GM18498 (cell line): ENCODE measurements around the gene ZC3H6.
A peak's percentile ranks its signal among the peaks of the same experiment; 100 is the strongest.
"Not testable (repeated sequence)": the region's sequence is repeated elsewhere in the genome, so short reads cannot be mapped to it uniquely, and the experiment has no call there.

Experiments used
- ATAC-seq: cut with Tn5 transposase; IDR thresholded peaks from one replicate; pipeline ENCODE4 v1.9.1; 2021; ENCODE audit warnings: mild to moderate bottlenecking, moderate library complexity; ENCODE audit not compliant: unreplicated experiment

ZC3H6 gene

DNA sequence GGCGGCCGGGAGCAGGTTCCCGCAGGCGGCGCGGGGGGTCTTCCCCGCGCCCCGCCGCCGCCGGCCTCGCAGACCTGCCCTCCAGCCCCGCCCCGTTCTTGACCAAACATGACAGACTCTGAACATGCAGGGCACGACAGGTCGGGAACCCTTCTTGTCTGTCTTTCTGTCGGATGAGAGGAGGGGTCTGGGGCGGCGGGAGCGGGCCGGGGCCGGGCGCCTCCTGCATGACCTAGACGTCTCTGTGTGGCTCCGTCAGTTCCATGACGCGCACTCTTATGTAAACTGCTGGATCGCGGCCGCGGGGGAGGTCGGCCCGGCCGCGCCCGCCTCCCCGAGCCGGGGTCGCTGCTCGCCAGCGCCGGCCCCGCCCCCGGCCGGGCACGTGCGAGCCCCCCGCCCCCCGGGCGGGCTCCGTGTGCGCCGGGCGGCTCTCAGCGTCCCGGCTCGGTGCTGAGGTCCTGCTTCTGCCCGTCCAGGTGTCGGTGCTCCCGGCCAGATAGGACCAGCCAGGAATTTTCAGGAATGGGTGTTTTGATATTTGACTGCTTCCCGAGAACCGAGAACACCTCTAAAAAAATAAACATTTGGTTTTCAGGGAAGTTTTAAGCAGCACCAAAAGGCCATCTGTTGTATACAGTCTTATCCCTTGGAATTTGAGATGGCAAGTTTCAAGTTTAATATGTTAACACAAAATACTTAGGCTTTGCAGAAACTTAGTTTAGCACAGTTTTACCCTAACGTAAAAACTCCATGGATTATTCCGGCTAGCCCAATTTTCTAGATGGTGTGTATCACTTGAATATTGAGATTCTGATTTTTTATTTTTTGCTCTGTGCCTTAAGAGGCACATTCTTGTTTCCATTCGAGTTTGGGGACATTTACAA lies 733 bp downstream of the ZC3H6 start:
- ATAC-seq = peak; percentile 55

DNA sequence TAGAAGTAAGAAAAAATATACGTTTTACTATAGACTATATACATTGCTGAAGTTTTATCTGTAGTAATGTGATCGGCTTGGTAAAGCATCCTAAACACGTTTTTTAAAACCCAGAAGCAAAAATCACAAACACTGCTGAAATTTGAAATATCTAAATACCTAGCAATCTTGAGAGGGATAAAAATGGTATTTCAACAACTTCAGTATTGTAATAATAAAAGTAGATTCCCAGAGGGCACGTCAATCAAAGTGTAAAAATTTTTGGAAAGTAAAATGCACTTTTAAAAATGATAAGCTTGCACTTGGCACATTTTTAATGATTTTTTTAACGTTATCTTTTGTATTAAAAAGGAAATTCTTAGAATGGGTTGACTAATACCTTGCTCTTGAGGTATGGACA lies 1.6 kb downstream of the ZC3H6 start:
- no peak for ATAC-seq

DNA sequence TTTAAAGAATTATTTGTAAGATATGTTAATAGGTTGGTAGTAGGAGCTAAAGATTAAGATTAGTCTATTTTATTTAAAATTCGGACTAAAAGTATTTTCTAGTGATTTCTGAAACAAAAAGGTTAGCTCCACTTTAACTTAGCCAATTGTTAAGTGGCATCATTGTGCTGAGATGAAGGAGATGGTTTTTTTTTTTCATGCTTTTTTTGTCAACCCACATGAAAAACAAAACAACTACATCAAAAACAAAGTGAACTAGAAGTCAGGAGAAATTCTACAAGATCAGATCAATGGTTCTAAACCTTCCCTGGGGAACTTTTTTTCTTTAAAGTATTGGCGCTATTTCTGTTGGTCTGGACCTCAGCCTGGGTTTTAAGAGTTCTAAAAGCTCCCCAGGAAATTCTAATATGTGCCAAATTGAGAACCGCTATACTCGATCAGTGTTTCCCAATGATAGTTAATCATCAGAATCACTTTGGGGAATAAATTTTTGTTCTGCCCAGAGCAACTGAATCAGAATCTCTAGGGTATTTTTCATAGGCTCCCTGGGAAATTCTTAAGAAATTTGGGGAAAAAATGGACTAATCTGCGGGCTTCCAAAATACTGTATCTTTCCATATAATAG lies 2.3 kb downstream of the ZC3H6 start:
- ATAC-seq = no peak

DNA sequence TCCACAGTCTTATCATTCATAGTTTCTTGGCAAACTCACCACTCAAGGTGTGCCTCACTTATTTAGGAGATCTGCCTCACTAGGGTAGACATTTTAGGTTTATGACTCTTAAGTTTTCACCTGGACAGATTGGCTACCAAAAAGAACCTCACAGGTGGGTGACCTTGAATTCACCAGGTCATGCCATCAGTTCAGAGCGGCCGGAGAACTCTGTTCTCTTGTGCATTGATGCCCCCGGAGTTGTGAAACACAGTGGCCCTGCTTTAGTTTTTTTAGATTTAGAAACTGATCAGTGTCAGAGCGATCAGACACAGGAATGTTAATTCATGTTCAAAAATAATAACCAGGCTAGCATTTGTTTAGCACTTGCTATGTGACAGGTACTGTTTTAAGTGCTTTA lies 6.7 kb downstream of the ZC3H6 start:
- ATAC-seq = not testable (repeated sequence)

DNA sequence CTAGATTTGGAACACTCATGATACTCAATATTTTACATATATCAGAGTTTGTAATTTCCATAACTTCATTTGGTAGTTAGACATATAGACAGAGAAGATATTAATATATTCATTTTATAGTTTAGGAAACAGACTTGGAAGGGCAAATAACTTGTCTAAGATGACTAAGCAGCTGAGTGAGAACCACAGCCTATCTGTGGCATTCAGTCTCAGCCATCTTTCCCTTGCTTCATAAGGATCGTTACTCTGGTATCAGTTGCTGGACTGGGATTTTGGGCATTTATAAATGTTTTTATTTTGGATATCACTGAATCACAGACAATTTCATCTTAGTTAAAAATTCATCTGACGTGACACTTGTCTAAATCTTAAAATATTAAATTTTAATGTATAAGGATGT lies 8.1 kb downstream of the ZC3H6 start:
- not testable (repeated sequence) for ATAC-seq

DNA sequence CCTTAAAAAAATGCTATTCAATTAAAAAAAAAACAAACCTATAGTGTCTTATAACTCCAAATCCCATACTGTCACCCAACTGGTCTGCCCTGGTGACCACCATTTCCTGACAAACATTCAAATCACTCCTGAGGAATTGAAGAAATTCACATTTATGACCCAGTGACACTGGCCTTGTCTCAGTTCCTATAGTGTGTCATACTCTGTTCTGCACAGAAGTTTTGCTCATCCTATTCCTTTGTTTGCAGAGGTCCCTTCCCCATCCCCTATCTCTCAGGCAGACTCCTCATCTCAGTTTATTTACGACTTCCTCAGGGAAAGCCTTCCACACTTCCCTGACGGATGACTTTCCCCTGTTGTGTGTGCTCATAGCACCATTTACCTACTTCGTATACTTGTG lies 14.7 kb downstream of the ZC3H6 start:
- ATAC-seq = no peak

DNA sequence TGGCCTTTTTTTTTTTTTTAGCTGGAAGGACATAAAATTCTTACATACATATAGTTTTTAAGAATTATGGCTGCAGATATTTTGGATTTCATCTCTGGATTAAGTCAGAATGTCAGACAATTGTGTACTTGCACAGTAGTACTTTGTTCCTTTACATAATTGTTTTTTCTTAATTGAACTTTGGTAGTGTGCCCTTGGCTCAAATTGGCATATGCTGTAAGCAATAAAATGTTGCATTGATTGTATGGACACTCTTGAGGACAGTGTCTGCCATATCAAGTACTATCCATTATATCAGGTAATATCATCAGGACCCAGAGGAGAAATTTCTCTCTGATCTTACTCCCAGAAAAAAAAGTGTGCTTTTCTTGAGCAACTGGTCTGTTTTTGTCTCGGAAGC lies 15.3 kb downstream of the ZC3H6 start:
- ATAC-seq = no peak

DNA sequence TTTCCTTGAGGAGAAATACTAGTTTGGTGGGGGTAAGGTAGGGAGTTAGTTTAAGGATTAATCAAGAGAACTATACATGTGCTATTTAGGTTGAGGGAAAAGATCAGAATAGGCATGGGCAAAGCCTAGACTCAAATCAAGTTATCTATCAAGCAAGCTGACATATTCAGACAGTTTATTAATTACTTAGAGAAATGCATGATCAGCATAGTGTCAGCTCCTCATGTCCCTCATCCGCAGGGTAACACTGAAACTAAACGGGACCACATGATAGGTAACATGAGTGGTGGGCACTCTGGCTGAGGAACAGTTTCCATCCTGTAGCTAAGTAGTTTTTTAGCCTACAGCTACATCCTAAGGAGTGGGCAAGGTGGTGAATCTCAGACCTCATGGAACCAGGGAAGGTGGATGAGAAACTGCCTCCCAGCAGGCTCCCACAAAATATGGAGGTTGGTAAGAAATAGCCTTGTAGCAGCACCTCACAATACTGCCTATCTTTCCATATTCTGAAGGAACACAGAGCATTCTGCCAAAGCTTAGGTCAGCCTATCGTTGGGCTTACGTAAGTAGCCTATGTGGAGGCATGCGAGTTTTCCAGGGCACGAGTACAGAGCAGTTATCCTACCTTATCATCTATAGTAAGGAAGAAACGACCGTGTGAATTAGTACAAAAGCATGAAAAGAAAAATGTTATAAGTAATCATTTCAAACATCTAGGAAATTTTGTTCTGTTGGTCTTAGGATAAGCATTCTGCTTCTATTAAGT lies 18.4 kb downstream of the ZC3H6 start:
- no peak for ATAC-seq

DNA sequence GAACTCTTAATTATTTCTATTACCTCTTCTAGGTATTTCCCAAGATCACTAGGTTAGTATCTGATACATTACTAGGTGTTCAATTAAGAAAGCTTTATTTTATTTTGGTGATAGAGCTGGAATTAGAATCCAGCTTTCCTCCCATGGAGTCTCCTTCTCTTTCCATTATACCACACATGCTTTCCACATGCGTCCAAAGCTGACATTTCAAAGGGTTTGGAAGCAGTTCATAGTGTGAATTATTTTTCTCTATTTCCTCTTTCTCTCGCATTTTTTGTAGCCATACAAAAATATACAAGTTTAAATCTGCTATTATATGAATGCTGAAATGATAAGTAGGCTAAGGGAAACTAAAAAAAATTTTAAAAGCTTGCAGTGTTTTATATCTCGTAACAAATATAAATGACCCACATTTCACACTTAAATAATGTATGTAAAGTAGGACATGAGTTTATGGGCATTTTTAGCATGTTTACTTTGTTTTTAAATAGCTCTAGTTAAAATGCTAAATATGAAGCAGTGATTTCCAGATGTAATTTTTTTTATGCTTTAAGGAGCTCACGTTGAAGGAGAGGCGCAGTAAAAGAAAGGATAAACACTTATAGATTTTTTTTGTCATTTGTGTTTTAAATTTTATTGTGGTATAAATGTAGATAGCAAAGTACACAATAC lies 20.1 kb downstream of the ZC3H6 start:
- no peak for ATAC-seq

DNA sequence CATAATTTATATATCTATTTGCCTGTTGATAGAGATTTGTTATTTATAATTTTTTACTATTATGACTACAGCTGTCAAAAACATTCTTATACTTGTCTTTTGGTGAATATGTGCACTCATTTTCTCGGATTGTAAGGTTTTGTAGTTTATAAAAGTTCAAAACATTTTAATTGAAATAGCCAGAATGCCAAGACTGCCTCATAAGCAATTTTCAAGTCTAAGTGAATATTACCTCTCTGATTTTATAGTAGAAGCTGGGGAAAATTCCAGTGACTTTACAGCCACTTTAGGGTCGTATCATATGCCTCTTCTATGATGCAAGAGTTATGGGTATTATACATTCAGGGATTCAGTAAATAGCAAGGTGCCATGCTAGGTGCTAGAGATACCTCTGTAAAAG lies 21.0 kb downstream of the ZC3H6 start:
- ATAC-seq = no peak

DNA sequence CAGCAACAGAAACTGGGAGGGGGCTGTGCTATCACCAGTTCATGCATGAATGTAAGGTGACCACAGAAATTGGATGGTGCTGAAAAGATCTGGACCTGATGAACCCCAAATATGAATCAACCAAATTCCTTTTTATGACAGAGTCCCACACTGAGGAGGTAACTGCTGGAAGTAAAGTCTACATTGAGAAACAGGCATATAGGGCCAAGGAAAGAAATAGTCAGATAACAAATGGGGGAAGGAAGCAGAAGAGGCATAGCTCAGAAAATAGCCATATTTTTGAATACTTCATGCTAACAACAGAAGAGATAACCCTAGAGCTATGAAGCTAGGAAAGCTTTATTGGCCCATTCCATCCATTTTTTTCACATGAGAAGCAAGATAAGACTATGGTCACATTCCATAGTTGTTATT lies 25.8 kb downstream of the ZC3H6 start:
- ATAC-seq = no peak

DNA sequence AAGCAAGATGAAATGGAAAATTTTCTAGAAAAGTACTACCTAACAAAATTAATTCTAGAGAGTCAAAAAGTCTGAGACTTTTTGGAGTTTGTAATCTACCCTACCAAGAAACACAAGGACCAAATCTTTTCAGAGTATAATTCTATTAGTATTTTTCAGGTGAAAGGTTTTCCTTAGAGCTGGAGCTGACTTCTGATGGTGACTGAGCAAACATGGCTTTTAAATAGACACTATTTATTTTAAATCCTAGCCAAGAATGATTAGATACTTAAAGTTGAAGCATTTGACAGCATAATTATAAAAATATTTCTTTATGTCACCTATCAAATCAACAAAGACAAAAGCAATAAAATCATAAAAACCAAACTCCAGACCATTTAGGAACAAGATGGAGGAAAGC lies 26.6 kb downstream of the ZC3H6 start:
- no peak for ATAC-seq

DNA sequence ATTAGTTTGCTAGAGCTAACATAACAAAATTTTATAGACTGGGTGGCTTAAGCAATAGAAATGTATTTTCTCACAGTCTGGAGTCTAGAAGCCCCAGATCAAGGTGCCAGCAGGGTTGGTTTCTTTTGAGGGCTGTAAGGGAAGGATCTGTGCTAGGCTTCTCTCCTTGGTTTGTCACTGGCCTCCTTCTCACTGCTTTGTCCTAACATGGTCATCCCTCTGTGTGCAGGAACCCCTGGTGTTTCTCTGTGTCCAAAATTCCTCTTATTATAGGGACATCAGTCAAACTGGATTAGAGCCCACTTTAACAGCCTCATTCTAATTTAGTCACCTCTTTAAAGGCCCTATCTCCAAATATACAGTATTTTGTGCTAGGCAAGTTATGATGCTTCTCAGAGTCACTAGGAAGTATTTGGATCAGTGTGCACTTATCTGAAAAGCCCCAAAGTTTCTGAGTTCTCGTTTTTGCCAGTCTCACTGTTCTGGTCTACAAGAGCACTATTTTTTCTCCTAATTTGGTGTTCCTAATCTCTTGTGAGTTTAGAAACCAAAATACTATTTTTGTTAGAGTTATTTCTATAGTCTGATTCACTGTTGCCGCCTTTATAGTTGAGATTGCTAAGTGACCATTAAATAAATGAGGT lies 29.0 kb downstream of the ZC3H6 start:
- peak; percentile 64 for ATAC-seq

DNA sequence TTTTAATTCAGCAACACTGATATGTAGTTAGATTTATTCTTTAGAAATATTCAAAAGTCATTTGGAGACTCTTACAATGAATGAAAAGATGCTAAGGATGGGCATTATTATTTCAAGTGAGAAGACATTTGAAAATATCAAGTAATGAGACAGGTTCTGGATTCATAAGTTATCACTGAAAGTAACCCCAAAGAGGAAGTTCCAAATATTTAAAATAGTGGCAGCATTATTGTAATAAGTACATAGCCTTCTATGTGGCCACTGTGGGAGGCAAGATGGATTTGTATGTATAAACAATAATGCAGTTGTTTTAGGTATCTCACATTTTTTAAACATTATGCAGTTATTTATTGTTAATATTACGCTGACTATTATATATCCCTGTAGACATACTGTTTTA lies 29.7 kb downstream of the ZC3H6 start:
- no peak for ATAC-seq

DNA sequence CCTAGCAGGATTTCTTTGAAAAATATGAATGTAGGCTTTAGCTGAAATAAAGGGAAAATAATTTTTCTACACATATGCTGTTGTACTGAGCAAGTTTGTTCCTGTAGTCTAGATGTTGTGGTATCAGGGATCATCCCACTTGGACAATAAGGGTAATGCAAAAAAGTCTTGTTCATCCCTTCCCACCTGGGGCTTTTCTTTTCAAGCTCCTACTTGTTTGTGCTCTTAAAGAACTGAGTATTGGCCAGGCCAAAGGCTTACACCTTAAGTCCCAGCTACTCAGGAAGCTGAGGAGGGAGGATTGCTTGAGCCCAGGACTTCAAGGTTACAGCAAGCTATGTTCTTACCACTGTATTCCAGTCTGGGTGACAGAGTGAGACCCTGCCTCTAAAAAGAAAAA lies 35.5 kb downstream of the ZC3H6 start:
- no peak for ATAC-seq

DNA sequence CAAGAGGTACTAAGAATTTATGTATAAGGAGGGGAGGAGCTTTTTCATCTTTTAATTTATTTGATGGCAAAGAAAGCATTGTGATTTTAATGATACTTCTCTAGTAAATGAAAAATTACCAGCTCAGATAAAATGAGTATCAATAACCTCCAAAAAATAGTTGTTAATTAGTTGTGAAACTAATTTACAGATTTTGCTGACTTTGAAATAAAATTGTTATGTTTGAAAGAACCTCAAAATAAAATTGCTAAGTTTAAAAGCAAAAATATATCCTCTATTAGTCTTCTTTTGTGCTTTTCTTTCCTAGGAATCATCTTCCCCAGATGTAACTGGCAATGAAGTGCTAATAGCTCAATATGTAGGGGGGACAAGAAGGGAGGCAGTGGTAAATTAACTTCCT lies 36.5 kb downstream of the ZC3H6 start:
- ATAC-seq = no peak

DNA sequence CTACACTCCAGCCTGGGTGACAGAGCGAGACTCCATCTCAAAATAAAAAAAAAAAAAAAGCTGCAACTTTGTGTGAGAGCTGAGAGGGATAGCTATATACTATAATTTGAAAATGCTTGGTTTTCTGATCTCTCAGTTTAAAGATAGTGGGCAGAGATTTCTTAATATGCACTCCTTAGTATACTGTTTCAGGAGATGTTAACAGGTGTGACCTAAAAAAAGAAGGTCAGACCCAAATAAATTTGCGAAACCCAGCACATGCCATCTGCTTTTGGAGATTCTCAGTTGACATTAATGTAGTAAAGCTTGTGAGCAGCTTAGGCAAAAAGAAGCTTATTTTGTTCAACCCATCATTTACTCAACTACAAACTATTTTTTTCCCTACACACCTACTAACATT lies 37.4 kb downstream of the ZC3H6 start:
- ATAC-seq = no peak

DNA sequence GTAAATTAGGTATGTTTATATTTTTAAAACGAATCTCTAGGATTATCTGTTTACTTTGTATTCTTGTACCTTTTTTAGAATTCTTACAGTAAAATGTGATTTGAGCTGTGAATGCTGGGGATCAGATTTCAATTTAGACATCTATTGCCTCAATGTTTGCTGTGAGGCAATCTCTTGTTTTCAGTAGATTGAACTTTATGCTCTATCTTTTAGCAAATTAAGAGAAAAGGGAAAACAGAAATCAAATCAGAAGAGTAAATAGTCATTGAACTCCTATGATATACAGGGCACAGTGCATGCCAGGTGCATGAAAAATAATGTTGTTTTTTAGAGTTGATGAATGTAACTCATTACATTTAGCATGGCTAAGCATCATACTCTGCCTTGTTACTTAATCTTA lies 39.5 kb downstream of the ZC3H6 start:
- ATAC-seq = no peak

DNA sequence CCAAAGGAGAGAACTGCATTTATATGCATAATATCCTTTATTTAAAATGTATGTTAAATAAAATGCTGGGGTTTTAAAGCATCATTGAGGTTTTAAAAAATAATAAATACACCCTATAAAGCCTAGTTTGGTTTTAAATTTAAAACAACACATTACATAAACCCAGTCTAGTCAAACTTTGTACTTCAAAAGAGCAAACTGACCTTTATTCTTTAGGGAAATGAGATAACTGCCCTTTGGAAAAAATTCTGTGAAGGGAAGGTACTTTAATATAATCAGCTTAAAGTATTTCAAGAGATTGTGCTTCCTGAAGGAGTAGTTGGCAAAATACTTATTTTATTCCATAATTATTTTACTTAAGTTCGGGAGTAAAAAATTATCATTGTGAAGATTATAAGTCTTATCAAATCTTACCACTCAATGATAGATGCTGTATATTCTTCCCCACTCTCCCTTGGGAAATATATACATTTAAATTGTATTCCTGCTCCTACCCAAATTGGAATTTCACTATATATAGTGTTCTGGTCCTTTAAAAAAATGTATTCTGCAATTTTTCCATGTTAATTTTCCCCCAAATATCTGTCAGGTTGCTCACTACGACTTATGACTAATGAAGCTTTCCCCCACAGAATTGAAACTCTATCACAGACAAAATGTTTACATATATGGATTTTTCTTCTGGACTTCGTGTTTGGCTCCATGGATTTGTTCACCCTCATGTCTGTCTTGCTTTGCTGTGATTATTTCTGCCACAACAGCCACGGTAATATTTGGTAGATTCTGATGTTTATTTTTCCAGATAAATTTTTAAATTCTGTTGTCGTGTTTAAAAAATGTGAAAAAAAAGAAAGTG lies 42.1 kb downstream of the ZC3H6 start:
- no peak for ATAC-seq

DNA sequence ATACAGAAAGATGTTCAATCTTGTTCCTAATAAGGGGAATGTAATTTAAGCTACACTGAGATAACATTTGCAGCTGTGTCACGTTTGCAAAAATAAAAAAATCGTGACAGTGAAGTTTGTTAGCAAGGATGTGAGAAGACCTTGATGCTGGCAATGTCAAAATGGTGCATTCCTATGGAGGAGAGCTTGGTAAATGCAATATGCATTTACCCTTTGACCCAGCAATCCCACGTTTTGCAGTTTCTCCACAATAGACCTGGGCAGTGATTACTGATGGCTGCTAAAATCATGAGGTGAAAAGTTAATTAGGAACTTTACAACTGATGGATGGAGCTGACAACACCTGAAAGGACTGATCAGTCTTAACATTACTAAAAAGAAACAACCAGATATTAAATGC lies 43.1 kb downstream of the ZC3H6 start:
- ATAC-seq = no peak
